Activated CD8-positive, alpha-beta T cell treated with anti-CD3 and anti-CD28 coated beads for 36 hours (primary cell): Measurements from ENCODE around the gene GNB1L. TPM values are rescaled to one million over a fixed set of nuclear protein-coding genes. Genes with fewer than 3 reads are reported as not detected.

Experiments used
- ATAC-seq: fragments of 200-7000 bp; cut with Tn5 transposase; one replicate; pipeline ENCODE4 v1.10.0; 2021; ENCODE audit warnings: mild to moderate bottlenecking, moderate library complexity
- CTCF ChIA-PET: fragments of 350-600 bp; sonication (Branson Sonifier 250); formaldehyde crosslinking; loops from one replicate; lab custom pipeline; 2021; ENCODE audit warnings: antibody characterized with exemption; lab: Charles Lee
- POLR2A ChIA-PET: fragments of 350-600 bp; sonication (Branson Sonifier 250); formaldehyde crosslinking; loops from one replicate; lab custom pipeline; 2021; ENCODE audit warnings: antibody characterized with exemption; lab: Charles Lee
- DNase-seq: peaks from one replicate; pipeline ENCODE4 v3.0.0-alpha.2; 2020
- H3K27ac Mint-ChIP-seq: one replicate; pipeline ENCODE4 v1.8.0; 2021; ENCODE audit warnings: mild to moderate bottlenecking, mixed read lengths
- H3K27me3 Mint-ChIP-seq: one replicate; pipeline ENCODE4 v1.8.0; 2021; ENCODE audit warnings: mixed read lengths
- H3K36me3 Mint-ChIP-seq: one replicate; pipeline ENCODE4 v1.8.0; 2021; ENCODE audit warnings: low read depth, mixed read lengths
- H3K4me1 Mint-ChIP-seq: one replicate; pipeline ENCODE4 v1.8.0; 2021; ENCODE audit warnings: low read depth, mixed read lengths
- H3K4me3 Mint-ChIP-seq: one replicate; pipeline ENCODE4 v1.8.0; 2021; ENCODE audit warnings: mild to moderate bottlenecking, moderate library complexity, mixed read lengths
- H3K9me3 Mint-ChIP-seq: one replicate; pipeline ENCODE4 v1.8.0; 2021; ENCODE audit warnings: mixed read lengths
- intact Hi-C: fragments of 100-400 bp; cut with micrococcal nuclease; formaldehyde crosslinking; loops from one replicate; pipeline ENCODE4 v1.10.0; 2022
- total RNA-seq, 2 experiments: library from RNA; stranded (reverse); gene quantifications; one replicate each; pipeline ENCODE4 v1.2.3, GENCODE V29; 2021
- TF ChIP-seq, protein P1 (sequence below): fragments of 200-600 bp; IDR thresholded peaks from one replicate; pipeline ENCODE4 v1.8.0; 2022; ENCODE audit warnings: antibody characterized with exemption, mild to moderate bottlenecking

GNB1L gene
- total RNA-seq, 2 experiments from 2014 or later: 16.2 to 17.4 TPM

DNA sequence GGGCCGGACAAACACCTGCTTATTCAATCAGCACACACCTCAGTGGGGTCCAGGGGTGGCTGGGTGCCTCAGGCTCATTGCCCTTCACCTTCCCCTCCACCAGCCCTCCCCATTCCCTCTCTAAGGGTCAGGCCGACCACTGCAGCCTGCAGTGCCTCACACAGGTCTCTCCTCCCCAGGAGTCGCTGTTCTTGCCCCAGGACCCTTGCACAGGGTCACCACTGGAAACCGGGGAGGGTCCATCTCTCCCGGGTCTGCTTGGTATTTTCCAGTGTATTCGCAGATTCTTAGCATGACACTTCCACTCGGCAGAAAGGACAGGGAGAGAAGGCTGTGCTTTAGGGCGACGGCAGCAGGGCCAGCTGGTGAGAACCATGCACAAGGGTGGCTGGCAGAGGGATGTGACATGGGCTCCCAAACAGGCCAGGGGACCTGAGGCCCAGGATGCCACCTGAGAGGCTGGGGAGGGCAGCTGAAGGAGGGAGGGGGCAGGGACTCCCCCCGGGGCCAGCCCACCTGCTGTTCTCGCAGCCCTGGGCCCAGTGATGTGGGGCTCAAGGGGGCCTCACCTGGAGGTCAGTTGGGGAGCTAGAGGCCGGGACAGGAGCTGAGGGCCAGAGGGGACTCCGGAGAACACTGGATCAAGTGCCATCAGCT, 110.2 kb downstream of the GNB1L start:
- H3K4me3 Mint-ChIP-seq: no peak overlapping the region
- TF ChIP-seq, protein P1, sequence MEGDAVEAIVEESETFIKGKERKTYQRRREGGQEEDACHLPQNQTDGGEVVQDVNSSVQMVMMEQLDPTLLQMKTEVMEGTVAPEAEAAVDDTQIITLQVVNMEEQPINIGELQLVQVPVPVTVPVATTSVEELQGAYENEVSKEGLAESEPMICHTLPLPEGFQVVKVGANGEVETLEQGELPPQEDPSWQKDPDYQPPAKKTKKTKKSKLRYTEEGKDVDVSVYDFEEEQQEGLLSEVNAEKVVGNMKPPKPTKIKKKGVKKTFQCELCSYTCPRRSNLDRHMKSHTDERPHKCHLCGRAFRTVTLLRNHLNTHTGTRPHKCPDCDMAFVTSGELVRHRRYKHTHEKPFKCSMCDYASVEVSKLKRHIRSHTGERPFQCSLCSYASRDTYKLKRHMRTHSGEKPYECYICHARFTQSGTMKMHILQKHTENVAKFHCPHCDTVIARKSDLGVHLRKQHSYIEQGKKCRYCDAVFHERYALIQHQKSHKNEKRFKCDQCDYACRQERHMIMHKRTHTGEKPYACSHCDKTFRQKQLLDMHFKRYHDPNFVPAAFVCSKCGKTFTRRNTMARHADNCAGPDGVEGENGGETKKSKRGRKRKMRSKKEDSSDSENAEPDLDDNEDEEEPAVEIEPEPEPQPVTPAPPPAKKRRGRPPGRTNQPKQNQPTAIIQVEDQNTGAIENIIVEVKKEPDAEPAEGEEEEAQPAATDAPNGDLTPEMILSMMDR: no peak
- H3K36me3 Mint-ChIP-seq: no peaks in the 10 kb centered on the region
- H3K27me3 Mint-ChIP-seq: no peaks in the 10 kb centered on the region
- H3K9me3 Mint-ChIP-seq: no peaks in the 10 kb centered on the region
- no peak for ATAC-seq
- ChIA-PET CTCF (interaction anchor here (0.8 to 5.4 kb wide), 5 partner anchors 12 to 166 kb away, joined by 3 to 25 read pairs (median 3); no protein-coding TSS in a partner anchor), POLR2A (interaction anchor here (1.4 kb wide), 1 partner anchor 174 kb away, joined by 3 read pairs; no protein-coding TSS in a partner anchor)
- H3K27ac Mint-ChIP-seq: no peak overlapping the region
- DNase-seq: no peak
- no peaks in the 10 kb centered on the region for H3K4me1 Mint-ChIP-seq
- intact Hi-C loops: no loop called here

DNA sequence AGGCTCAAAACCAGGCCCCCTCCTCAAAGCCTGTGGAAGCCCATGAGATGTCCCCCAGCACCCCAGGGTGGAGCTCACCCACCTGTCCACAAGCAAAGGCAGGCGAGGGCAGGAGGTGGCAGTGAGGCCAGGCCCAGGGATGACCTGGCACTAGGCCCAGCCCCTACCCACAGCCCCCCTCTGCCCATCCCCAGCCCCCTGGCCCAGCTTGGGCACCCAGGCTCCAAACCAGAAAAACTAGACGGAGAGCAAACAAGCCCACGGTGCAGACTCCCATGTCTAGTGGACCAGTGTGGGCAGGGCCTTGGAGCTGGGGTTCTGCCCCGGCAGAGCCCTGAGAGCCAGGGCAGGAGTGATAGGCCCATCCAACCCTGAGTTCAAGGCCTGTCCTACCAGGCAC, 111.0 kb downstream of the GNB1L start:
- Mint-ChIP-seq H3K27ac (no peak overlapping the region), H3K36me3 (no peaks in the 10 kb centered on the region), H3K9me3 (no peaks in the 10 kb centered on the region), H3K27me3 (no peaks in the 10 kb centered on the region), H3K4me3 (no peak overlapping the region), H3K4me1 (no peaks in the 10 kb centered on the region)
- TF ChIP-seq, protein P1: no peak
- ATAC-seq (no peak), DNase-seq (no peak)
- POLR2A ChIA-PET: interaction anchor here (0.7 to 1.4 kb wide), 2 partner anchors 109 to 175 kb away, joined by 3 read pairs; no protein-coding TSS in a partner anchor
- CTCF ChIA-PET: interaction anchor here (1.2 to 5.4 kb wide), 2 partner anchors 13 to 166 kb away, joined by 3 to 25 read pairs; no protein-coding TSS in a partner anchor
- intact Hi-C loops: no loop called here

DNA sequence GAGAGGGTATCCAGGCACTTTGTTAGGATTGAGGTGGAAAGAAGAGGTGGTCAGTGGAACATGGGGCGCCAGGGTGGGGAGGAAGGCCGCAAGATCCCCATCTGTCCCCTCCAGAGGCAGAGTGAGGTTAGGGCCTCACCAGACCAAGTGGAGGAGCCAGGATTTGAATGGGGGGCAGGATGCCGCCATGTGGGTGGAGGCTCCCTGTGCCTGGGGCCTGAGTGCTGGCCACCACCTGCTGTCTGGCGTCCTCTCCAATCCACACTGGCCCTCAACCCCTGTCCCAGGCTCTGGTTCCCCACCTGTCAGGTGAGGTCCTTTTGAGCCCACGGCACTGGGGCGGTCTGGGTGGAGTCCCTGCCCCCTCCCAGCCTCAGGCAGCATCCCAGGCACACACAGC, 111.6 kb downstream of the GNB1L start:
- POLR2A ChIA-PET: interaction anchor here (0.7 to 1.4 kb wide), 2 partner anchors 109 to 175 kb away, joined by 3 read pairs; no protein-coding TSS in a partner anchor

DNA sequence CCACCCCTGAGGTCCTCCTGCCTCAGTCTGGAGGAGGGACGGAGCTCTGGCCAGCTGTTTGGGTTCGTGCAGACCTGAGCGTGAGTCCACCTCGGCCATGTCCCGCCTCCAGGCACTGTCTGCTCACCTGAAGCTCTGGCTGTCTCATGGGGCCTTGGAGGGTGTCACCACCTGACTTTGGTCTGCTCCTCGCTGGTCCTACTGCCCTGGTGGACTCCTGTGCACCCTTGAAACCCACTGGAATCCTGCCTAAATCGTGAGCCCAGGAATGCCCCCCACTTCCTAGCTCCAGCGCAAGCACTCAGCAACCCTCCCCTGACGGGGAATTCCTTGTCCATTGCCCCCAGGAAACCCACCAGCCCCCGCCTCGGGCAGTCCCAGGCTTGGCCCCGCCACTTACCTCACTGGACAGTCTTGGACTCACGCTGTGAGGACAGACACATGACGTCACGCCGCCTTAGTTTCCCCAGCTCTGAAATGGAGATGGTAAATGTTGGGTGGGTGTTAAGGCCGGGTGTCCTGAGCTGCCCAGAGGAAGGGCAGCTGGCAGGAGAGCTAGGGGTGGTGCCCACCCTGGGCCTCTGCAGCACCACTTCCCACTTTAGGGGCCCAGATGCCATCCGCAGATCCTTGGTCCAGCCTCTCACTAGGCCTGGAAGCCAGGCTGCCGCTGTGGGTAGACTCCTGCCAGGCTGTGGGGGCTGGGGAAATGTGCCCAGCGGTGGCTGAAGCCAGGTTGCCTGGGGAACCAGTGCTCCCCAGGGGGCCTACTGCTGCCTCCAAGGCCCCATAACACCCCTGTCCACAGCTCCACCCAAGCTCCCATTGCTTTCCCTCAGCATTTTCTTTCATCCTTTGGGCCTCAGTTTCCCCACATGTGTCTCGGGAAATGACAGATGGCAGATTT, 112.3 kb downstream of the GNB1L start:
- ATAC-seq (no peak), DNase-seq (no peak)
- Mint-ChIP-seq H3K27ac (no peak overlapping the region), H3K4me1 (no peaks in the 10 kb centered on the region), H3K36me3 (no peaks in the 10 kb centered on the region), H3K4me3 (no peak overlapping the region), H3K9me3 (no peaks in the 10 kb centered on the region), H3K27me3 (no peaks in the 10 kb centered on the region)
- ChIA-PET POLR2A (no interaction called here), CTCF (interaction anchor here (2.0 kb wide), 1 partner anchor 12 kb away, joined by 12 read pairs; no protein-coding TSS in a partner anchor)
- intact Hi-C loops: no loop called here
- TF ChIP-seq, protein P1: no peak

More for the DNA sequence above, 111.6 kb downstream of the GNB1L start:
- TF ChIP-seq, protein P1: no peak
- Mint-ChIP-seq H3K36me3 (no peaks in the 10 kb centered on the region), H3K4me1 (no peaks in the 10 kb centered on the region), H3K27me3 (no peaks in the 10 kb centered on the region), H3K9me3 (no peaks in the 10 kb centered on the region), H3K27ac (no peak overlapping the region), H3K4me3 (no peak overlapping the region)
- DNase-seq (no peak), ATAC-seq (no peak)
- CTCF ChIA-PET: interaction anchor here (1.2 to 2.0 kb wide), 2 partner anchors 13 to 167 kb away, joined by 3 to 12 read pairs; no protein-coding TSS in a partner anchor
- intact Hi-C loops: no loop called here
